Suprapubic skin (tissue), 3 donors: Measurements from ENCODE around the gene HOXC6.

Experiments used
- EP300 ChIP-seq: sonication (generic); formaldehyde crosslinking; IDR thresholded peaks from one replicate; pipeline ENCODE4 v1.6.1; 2017; ENCODE audit warnings: antibody characterized with exemption
- POLR2A ChIP-seq, 2 donors: fragments of 450-650 bp; IDR thresholded peaks; one replicate each; pipeline ENCODE4 v1.6.1; 2017; ENCODE audit warnings: antibody characterized with exemption in 2 of 2, mild to moderate bottlenecking in 2 of 2, moderate library complexity in 2 of 2
- TF ChIP-seq, protein P1 (sequence below), 2 donors: fragments of 200-600 bp in 1 of 2; fragments of 450-650 bp in 1 of 2; sonication (generic) in 1 of 2; IDR thresholded peaks; one replicate each; pipeline ENCODE4 v1.5.1; 2016 to 2019; ENCODE audit warnings: antibody characterized with exemption in 2 of 2, mild to moderate bottlenecking in 1 of 2, moderate library complexity in 1 of 2

DNA sequence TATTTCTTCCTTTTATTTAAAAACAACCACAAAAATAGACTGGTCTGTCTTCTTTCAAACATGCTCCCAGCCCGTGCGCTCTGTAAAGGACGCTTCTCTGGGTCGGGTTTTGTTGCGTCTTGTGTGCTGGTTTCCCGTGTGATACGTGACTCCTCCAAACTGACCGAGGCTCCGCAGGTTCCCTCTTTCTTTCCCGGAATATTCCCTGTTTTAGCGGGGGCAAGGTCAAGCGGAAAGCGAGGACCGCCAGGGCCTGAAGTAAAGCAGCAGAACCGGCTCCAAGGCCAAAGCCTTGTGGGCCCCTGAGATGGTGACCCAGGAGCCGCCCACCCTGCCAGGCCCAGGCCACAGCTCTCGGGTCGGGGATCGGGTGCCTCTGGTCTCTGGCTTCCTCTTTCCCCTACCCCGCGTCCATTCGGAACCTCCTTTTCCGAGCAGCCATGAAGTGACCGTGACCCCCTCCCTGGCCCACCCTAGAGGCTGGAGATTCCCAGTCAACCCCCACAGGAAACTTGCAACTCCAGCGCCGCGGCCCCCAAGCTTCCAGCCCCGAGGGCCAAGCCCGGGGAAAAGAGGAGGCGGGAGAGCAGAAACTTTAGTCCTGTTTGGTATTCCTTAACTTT, 44.2 kb upstream of the HOXC6 start:
- TF ChIP-seq, protein P1, sequence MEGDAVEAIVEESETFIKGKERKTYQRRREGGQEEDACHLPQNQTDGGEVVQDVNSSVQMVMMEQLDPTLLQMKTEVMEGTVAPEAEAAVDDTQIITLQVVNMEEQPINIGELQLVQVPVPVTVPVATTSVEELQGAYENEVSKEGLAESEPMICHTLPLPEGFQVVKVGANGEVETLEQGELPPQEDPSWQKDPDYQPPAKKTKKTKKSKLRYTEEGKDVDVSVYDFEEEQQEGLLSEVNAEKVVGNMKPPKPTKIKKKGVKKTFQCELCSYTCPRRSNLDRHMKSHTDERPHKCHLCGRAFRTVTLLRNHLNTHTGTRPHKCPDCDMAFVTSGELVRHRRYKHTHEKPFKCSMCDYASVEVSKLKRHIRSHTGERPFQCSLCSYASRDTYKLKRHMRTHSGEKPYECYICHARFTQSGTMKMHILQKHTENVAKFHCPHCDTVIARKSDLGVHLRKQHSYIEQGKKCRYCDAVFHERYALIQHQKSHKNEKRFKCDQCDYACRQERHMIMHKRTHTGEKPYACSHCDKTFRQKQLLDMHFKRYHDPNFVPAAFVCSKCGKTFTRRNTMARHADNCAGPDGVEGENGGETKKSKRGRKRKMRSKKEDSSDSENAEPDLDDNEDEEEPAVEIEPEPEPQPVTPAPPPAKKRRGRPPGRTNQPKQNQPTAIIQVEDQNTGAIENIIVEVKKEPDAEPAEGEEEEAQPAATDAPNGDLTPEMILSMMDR (IDR thresholded peaks at IDR 0.05): no peak
- TF ChIP-seq EP300 (no peak), POLR2A (IDR thresholded peaks at IDR 0.05) (no peak)
